ENCODE measurements around the gene ELAC1.

ELAC1 gene

DNA sequence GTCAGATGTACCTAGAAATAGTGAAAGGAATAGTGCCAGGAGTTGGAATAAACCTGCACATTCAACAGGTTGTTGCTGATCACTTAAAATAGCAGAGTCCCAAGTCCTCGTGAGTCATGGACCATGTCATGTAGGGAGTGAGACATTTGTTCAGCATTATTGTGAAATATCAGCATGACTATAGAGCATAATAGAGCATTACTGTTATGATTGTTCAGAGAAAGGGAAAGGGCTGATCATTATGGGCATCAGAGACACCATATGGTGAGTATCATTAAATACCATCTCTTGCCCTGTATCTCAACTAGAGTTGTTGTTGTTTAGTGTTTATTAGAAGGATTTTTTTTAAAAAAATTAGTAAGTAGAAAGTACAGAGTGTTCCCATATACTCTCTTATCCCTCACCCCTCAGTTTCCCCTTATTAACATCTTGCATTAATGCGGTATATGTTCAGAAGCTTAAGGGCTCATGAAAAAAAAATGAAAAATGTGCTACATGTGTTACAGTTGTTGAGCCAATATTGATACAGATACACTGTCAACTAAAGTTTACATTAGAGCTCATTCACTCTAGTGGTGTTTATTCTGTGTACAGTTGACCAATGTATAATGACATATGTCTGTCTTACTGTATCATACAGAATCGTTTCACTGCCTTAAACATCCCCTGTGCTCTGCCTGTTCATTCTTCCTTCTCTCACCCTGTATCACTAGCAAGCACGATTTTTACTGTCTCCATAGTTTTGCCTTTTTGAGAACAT, 5.7 kb downstream of the ELAC1 start:
- DNase-seq (ENCODE audit: extremely low read depth, insufficient read length) = no peak
- Histone ChIP-seq H3K4me3 (replicated peaks; ENCODE audit: low read depth, low read length) (no peak overlapping the region), H3K36me3 (ENCODE audit: control insufficient read depth, insufficient read depth, low read length) (peaks cover 14% of the 10 kb centered on the region), H3K27me3 (replicated peaks; ENCODE audit: control insufficient read depth, insufficient read depth, low read length) (no peaks in the 10 kb centered on the region)
- TF ChIP-seq, protein P1, sequence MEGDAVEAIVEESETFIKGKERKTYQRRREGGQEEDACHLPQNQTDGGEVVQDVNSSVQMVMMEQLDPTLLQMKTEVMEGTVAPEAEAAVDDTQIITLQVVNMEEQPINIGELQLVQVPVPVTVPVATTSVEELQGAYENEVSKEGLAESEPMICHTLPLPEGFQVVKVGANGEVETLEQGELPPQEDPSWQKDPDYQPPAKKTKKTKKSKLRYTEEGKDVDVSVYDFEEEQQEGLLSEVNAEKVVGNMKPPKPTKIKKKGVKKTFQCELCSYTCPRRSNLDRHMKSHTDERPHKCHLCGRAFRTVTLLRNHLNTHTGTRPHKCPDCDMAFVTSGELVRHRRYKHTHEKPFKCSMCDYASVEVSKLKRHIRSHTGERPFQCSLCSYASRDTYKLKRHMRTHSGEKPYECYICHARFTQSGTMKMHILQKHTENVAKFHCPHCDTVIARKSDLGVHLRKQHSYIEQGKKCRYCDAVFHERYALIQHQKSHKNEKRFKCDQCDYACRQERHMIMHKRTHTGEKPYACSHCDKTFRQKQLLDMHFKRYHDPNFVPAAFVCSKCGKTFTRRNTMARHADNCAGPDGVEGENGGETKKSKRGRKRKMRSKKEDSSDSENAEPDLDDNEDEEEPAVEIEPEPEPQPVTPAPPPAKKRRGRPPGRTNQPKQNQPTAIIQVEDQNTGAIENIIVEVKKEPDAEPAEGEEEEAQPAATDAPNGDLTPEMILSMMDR (IDR thresholded peaks at IDR 0.05; ENCODE audit: insufficient read depth, low read length, poor library complexity, severe bottlenecking) = no peak

DNA sequence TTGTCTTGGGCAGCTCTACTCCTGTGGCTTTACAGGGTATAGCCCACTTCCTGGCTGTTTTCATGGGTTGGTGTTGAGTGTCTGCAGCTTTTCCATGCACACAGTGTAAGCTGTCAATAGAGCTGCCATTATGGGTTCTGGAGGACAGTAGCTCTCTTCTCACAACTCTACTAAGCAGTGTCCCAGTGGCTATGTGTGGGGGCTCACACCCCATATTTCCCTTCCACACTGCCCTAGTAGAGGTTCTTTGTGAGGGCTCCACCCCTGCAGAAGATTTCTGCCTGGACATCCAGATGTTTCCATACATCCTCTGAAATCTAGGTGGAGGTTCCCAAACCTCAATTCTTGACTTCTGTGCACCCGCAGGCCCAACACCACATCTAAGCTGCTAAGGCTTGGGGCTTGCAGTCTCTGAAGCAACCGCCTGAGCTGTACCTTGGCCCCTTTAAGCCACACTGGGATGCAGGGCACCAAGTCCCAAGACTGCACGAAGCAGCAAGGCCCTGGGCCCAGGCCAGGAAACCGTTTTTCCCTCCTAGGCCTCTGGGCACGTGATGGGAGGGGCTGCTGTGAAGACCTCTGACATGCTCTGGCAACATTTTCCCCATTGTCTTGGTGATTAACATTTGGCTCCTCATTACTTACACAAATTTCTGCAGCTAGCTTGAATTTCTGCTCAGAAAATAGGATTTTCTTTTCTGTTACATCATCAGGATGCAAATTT, 9.4 kb downstream of the ELAC1 start:
- H3K27me3 ChIP-seq (replicated peaks; ENCODE audit: control insufficient read depth, insufficient read depth, low read length) = no peaks in the 10 kb centered on the region
- H3K4me3 ChIP-seq (replicated peaks; ENCODE audit: low read depth, low read length) = no peak overlapping the region
- DNase-seq (ENCODE audit: extremely low read depth, insufficient read length) = no peak

DNA sequence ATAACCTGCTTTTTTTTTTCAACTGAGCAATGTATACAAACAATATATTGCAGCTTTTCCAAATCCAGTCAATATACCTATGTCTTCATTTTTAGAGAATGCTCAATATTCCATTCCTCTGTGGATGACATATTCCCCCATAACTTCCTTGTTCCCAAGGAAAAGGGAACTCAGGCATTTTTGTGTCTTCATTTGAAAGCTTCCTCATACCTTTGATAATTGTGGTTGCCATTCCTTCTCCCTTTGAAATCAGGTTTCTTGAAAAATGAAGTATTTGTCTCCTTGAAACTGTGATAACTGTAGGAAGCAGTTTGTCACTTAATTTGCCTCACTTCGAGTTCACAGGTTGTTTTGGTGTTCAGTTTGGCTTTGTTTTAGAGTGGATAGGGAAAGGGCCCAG, 13.5 kb downstream of the ELAC1 start:
- Histone ChIP-seq H3K36me3 (ENCODE audit: control insufficient read depth, insufficient read depth, low read length) (peaks cover 4% of the 10 kb centered on the region), H3K27me3 (replicated peaks; ENCODE audit: control insufficient read depth, insufficient read depth, low read length) (no peaks in the 10 kb centered on the region), H3K4me3 (replicated peaks; ENCODE audit: low read depth, low read length) (no peak overlapping the region)
- DNase-seq (ENCODE audit: extremely low read depth, insufficient read length) = no peak
- TF ChIP-seq, protein P1 (IDR thresholded peaks at IDR 0.05; ENCODE audit: insufficient read depth, low read length, poor library complexity, severe bottlenecking) = no peak

More for the DNA sequence above, 9.4 kb downstream of the ELAC1 start:
- TF ChIP-seq, protein P1 (IDR thresholded peaks at IDR 0.05; ENCODE audit: insufficient read depth, low read length, poor library complexity, severe bottlenecking) = no peak
- H3K36me3 ChIP-seq (ENCODE audit: control insufficient read depth, insufficient read depth, low read length) = peaks cover 14% of the 10 kb centered on the region

DNA sequence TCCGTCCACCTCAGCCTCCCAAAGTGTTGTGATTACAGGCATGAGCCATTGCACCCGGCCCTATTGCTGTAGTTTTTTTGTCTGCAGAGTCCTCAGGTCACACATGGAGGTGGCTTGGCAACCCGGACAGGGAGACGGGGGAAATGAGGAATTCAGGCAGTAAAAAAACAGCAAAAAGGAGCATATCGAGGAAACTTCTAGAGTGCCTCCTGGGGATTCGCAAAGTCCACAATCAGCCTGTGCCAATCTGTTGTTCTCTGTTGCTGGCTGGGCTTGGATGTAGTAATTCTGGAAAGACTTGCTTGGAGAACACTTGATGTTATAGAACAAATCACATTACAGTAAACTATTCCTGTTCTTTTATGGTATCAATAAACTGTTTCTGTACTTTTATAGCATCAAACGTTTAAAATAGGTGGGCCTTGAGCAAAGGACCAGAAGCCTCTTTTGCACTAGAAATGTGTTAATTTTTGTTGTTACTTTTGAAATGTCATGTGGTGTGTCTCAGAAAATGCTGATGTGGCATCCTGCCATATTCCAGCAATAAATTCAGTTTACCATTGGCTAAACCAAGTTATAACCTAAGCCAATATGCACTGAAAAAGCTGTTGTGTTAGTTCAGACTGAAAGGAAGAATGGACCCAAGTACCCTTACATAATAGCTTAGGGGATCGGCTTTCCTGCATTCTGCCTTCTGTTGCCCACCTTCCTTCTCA, 14.4 kb downstream of the ELAC1 start:
- no peak for DNase-seq (ENCODE audit: extremely low read depth, insufficient read length)
- TF ChIP-seq, protein P1 (IDR thresholded peaks at IDR 0.05; ENCODE audit: insufficient read depth, low read length, poor library complexity, severe bottlenecking) = no peak
- H3K36me3 ChIP-seq (ENCODE audit: control insufficient read depth, insufficient read depth, low read length) = peaks cover 4% of the 10 kb centered on the region

DNA sequence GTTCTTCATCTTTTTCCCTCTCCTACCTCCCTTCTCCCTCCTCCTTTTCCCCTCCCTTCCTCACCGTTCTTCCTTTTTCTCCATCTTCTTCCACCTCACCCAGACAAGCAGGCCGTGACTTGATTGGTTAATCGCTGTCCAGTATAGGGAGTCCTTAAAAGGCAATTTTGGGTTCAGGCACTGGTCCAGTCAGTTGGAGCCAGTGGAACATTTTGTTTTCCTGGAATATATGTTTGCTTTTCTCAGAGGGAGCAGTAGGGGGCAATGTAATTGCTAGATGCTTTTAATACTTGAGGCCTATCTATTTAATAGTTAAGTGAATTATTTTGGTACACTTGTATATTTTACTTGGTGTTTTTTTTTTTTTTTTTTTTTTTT, 15.0 kb downstream of the ELAC1 start:
- Histone ChIP-seq H3K36me3 (ENCODE audit: control insufficient read depth, insufficient read depth, low read length) (peaks cover 3% of the 10 kb centered on the region), H3K4me3 (replicated peaks; ENCODE audit: low read depth, low read length) (no peak overlapping the region), H3K27me3 (replicated peaks; ENCODE audit: control insufficient read depth, insufficient read depth, low read length) (no peaks in the 10 kb centered on the region)
- no peak for DNase-seq (ENCODE audit: extremely low read depth, insufficient read length)
- TF ChIP-seq, protein P1 (IDR thresholded peaks at IDR 0.05; ENCODE audit: insufficient read depth, low read length, poor library complexity, severe bottlenecking) = no peak

More for the DNA sequence above, 14.4 kb downstream of the ELAC1 start:
- Histone ChIP-seq H3K27me3 (replicated peaks; ENCODE audit: control insufficient read depth, insufficient read depth, low read length) (no peaks in the 10 kb centered on the region), H3K4me3 (replicated peaks; ENCODE audit: low read depth, low read length) (no peak overlapping the region)

Measured in GM06990 (cell line).